ENCODE data around the gene PARD3.

- TF ChIP-seq YY1 (IDR thresholded peaks at IDR 0.05; ENCODE audit: extremely low read depth, insufficient replicate concordance, low read depth, low read length) (no peak), CTCF (IDR thresholded peaks at IDR 0.05 in 2 of 3, conservative IDR thresholded peaks at IDR 0.05 in 1 of 3; ENCODE audit: borderline replicate concordance in 1 of 3, insufficient read depth in 1 of 3, low read depth in 2 of 3, low read length in 2 of 3) (peak; percentile 40 to 81 (median 76); a peak in 5 of 6 replicates), POLR2A (IDR thresholded peaks at IDR 0.05; ENCODE audit: borderline replicate concordance, extremely low read depth, insufficient read depth, insufficient read length) (no peak), FOSL1 (IDR thresholded peaks at IDR 0.05; ENCODE audit: low read depth) (no peak), SIN3A (IDR thresholded peaks at IDR 0.05; ENCODE audit: low read depth) (no peak), REST (IDR thresholded peaks at IDR 0.05; ENCODE audit: low read depth) (no peak), ZFX (IDR thresholded peaks at IDR 0.05) (no peak), JUND (IDR thresholded peaks at IDR 0.05) (no peak), CBX3 (IDR thresholded peaks at IDR 0.05; ENCODE audit: low read depth) (no peak), EZH2phosphoT487 (IDR thresholded peaks at IDR 0.05; ENCODE audit: borderline replicate concordance) (no peak)
These were observed 159.6 kb downstream of the PARD3 start for GRCh38 chr10:34655286-34656170.

All from HCT116 (cell line).